Activated T-cell treated with anti-CD3 and anti-CD28 coated beads, Interleukin-2, amount 50 U/mL, for 1 hour (primary cell): Measurements from ENCODE around the gene PSMB9.
A peak's percentile ranks its signal among the peaks of the same experiment; 100 is the strongest.
"Not testable (repeated sequence)": the region's sequence is repeated elsewhere in the genome, so short reads cannot be mapped to it uniquely, and the experiment has no call there.

Experiments used
- DNase-seq: peaks from one replicate; pipeline ENCODE4 v3.0.0-alpha.2; 2020

The PSMB9 gene

DNA sequence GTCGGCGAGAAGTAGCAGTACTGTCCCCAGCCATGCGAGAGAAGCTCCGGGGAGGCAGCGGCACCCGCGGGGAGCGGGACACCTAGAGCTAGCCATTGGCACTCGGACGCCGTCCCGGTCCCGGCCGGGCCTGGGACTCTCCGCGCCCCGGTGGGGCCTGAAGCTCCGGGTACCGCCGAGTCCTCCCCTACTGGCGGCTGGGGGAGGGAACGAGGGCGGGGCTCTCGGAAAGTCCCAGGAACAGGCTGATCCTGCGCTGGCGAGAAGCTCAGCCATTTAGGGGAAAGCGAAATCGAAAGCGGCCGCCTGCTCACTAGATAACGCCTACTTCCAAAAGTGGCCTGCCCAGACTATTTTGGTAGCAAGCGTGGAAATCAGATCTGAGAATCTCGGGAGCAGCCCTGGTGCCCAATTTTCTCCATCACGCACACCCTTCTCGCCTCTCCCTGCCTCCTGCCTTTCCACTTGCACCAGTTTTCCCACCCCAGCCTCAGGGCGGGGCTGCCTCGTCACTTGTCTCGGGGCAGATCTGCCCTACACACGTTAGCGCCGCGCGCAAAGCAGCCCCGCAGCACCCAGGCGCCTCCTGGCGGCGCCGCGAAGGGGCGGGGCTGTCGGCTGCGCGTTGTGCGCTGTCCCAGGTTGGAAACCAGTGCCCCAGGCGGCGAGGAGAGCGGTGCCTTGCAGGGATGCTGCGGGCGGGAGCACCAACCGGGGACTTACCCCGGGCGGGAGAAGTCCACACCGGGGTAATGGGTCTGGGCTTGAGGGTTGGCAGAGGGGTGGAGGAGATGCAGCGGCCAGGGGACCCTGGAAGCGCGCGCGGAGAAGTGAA lies at the start of gene PSMB9, which contains the start of gene TAP1:
PSMB9 (plus strand) TSS at position 652 of the 835 bp plus-strand sequence; CDS start at position 690, 38 bp downstream.
TAP1 (minus strand) TSS at position 164 of the 835 bp plus-strand sequence; CDS start at position 96, 68 bp downstream.
- DNase-seq, result peak; percentile 94

DNA sequence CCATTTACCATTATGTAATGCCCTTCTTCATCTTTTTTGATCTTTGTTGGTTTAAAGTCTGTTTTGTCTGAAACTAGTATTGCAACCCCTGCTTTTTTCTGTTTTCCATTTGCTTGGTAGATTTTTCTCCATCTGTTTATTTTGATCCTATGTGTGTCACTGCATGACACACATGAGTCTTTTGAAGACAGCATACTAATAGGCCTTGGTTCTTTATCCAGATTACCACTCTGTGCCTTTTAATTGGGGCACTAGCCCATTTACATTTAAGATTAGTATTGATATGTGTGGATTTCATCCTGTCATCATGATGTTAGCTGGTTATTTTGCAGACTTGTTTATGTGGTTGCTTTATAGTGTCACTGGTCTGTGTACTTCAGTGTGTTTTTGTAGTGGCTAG lies 48.6 kb upstream of the PSMB9 start:
- not testable (repeated sequence) for DNase-seq

DNA sequence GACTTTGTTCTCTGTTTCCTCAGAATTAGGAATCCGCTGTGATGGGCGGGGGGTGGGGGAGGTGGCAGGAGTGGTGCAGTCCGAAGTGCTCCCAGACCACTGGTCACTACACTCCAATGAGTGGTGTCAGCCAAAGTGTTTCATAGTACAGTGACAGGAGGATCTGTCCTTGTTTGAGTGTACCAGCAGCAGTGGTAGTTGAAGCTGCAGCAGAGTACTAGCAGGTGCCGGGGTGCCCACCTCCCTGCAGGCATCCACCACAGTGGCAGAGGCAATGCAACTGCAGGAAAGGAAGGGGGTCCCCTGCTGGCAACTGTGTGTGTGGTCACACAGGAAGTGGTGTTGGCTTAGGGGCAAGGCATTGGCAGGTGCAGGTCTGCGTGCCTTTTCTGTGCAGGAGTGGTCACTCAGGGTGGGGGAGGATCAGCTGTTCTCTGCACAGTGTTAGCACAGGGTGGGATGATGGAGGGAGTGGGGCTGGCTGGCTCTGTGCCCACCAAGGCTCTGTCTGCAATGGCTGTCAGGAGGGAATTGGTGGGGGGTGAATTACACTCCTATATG lies 46.9 kb upstream of the PSMB9 start:
- DNase-seq, result no peak

DNA sequence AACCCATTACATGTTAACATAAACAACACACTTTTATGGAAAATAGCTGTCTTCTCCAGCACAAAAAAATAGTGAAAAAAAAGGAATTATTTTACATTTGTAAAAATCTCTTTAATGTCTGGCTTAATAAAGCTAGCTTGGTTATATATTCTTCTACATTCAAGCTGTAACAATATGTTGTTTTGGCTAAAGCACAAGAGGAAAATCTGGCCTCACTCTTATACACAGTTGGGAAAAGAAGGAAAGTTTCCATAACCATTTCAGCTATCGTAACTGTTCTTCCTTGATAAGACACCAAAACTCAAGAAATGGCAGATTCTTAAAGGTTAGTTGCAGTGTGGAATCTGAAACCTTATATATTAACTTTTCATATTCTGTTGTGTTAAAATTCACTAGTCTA lies 44.8 kb upstream of the PSMB9 start:
- no peak for DNase-seq

DNA sequence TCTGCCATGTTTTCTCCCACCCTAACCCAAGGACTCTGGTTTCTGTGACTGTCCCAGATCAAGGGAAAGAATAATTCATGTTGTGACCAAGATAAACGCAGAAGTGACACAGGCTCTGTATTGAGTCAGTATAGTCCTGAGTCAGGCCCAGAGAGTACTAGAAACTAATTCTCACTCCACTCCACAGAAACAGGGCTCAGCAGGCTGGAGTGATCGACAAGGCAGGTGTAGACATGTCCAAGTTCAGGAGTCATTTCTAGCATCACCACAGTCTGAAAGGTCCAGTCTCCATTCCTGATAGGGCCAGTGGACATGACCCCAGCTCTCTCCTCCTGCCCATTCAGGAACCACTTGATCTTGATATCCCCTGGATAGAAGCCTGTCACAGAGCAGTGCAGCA lies 39.8 kb upstream of the PSMB9 start:
- no peak for DNase-seq

DNA sequence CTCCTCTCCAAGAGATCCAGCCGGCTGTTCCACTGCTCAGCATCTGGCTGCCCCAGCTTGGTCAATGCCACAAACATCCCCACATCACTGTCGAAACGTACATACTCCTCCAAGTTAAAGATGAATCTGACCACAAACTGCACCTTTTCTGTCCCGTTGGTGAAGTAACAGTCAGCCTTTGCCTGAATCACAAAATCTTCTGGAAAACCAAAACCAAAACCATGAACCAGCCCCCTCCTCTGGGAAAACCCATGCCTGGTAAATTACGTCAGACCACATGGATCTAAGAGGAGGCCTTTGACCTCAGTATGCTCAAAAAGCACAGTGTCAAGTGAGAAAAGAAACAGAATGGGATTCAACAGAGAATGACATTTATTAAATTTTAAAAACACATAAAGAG lies 38.9 kb upstream of the PSMB9 start:
- DNase-seq, result no peak

DNA sequence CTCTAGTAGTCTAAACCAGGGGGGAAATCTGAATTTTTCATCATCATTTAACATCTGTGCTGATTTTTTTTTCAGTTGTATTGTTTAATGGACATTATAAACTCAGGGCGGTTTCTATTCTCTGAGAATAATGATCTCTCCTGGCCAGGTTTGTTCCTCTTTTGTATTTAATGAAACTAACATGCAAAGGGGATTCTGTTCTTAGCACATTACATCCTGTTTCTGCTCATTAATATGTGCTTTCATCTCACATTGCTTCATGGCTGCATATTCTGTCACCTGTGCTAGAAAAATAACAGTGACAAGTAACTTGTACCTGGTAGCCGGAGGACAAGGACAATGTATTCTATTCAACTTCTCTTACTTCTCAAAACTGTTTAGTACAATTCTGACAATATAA lies 38.0 kb upstream of the PSMB9 start:
- no peak for DNase-seq

DNA sequence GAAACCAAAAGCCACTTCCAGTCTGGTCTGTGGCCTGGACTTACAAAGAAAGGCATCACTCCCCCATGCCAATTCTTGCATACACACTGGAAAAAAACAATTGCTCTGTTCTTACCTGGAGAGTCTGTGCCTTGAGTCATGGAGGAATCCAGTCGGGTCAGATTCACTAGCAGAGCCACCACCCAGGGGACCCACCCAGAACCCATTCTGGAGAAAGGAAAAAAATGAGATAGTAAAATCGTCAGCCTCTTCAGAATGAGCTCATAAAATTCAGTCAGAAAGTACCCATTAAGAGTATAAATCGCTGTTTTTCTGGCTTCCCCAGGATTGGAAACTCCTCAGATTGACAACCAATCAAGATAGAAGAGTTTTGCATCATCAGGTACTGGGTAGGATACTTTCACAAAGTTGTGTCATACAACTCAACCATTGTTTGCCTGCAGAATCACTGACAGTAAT lies 37.2 kb upstream of the PSMB9 start, which contains the start of gene HLA-DOB:
HLA-DOB (minus strand) TSS at position 257 of the 459 bp plus-strand sequence; CDS start at position 206, 51 bp downstream.
- DNase-seq, result no peak

DNA sequence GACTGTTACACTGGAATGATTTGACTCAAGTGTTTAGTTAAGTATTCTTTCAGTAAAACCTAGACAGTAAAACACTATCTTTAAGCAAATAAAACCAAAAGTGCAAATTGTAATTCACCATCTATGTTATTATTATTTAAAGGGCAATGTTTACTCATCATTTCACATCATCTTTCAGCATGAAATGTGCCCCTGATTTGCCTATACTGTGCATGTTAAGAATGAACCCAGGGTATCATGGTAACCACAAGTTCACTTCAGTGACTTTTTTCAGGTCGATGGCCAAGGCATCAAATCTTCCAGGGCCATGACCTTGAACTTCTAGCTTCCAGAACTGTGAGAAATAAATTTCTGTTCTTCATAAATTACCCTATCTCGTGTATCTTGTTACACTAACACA lies 35.1 kb upstream of the PSMB9 start:
- DNase-seq, result no peak

DNA sequence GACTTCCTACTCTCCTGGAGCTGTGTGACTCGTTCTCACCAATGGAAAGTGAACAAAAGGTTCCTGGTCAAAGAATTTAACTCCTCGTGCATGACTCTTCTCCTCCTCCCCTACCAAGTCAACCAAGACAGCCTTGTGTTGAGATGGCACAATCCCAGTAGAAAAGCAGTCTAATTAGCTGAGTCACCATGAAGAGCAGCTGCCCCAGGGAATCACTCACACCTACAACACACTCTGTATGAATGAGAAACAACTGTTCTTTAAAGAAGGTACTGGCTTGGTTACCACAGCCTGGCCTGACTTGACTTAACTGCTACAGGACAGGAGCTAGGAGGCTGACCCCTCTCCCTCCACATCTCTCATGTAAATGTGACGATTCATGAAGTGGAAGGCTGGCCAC lies 34.3 kb upstream of the PSMB9 start:
- DNase-seq, result no peak

DNA sequence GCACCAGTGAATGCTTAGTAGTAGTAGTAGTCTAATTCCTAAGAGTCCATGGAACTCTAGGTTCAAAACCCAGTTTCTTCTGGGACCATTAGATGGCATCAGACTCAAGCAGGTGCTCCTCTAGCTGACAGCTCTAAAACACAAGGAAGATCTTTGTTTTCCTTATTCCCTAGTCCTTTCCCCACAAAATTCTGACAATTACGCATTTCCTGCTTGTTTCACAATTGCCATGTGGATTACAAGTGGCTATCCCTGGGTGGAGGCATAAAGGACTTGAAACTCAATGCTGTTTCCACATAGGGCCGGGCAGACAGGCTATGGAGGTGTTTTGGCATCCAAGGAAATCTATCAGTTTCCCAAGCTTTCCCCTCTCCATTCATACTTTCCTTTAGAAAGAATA lies 28.0 kb upstream of the PSMB9 start:
- DNase-seq, result no peak

DNA sequence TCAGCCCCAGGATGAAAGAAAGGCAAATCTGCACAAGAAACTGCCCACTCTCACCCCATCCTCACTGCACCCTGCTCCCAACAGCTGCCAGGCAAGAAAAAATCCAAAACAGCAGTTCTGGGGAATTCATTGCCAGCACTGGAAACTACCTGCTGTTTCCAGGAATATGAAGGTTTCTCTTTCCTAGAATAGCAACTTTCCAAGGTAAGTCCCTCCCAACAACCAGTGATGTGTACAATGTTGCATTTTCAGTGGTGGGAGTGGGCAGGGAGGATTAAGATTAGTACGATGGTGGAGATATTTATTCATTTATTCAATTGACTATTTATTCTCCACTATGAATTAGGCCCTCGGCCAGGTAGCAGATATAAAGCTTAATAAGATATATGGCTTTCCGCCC lies 27.0 kb upstream of the PSMB9 start:
- no peak for DNase-seq

DNA sequence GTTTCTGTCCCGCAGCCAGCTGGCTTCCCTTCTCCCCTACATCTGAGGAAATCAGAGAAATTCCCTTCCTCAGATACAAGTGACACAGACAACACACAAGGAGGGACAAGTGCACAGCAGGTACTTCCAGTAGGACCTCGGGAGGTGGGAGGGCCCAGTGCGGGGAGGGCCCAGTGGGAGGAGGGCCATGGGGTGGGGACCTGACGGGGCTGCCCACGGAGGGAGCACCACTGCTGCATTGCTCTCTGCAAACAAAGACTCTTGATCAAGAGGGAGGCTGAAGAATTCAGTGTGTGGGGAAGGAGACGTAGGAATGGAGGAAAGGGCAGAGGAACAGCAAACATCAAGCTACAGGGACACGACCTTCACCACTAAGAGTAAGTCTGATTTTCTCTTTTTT lies 24.5 kb upstream of the PSMB9 start:
- DNase-seq, result no peak

DNA sequence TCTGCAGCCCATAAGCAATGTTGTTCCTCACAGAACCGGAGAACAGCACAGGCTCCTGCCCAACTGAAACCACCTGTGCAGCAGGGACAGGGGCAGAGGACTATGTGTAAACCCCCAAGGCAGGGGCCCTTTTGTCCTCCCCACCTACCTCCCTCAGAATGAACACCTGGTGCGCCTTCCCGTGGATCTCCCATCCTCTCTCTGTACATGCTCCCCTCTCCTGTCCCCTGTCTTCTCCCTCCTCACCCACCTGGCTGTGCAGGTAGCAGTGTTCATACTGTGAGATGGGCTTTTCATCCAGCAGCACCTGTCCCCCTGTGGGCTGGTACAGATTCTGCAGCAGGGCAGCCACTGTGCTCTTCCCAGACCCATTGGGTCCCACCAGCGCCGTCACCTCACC lies 24.0 kb upstream of the PSMB9 start:
- no peak for DNase-seq

DNA sequence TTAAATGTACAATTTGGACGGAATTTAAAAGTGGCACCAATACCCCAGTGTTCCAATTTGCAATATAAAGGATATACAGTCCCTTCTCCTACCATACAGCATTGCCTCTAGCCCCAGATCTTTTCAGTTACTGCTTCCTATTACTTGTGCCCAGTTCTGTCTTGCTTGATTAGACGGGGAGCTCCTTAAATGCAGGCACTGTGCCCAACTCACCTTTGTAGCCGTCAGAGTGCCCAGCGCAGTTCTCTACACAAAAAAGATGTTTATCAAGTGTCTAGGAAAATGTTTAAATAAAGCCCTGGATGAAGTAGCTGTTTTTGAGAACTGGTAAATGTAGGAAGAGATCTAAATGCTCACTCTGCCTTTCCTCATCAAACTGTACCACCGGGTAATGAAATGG lies 23.1 kb upstream of the PSMB9 start:
- no peak for DNase-seq

DNA sequence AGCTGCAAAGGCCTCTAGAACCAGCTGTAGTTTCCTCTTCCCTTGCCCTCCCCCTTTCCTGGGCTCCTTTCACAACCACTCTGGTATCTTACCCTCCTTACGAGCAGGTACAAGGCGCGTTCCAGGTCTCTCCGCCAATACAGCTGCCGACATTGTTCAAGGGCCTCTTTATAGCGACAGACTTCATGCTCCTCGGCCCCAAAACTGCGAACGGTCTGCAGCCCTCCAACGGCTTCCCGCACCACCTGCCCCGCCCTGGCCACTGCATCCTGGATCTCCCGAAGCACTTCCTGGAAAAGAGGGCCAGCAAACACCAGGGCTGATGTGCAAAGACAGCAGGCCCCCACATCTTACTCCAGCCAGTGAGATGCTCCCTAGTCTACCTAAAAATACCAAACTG lies 21.5 kb upstream of the PSMB9 start:
- no peak for DNase-seq

DNA sequence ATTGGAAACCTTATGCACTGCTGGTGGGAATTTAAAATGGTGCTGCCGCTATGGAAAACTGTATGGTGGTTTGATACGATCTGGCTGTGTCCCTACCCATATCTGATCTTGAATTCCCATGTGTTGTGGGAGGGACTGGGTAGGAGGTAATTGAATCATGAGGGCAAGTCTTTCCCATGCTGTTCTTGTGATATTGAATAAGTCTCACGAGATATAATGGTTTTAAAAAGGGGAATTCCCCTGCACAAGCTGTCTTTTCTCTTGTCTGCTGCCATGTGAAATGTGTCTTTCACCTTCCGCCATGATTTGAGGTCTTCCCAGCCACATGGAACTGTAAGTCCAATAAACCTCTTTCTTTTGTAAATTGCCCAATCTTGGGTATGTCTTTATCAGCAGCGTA lies 20.3 kb upstream of the PSMB9 start:
- DNase-seq, result no peak

DNA sequence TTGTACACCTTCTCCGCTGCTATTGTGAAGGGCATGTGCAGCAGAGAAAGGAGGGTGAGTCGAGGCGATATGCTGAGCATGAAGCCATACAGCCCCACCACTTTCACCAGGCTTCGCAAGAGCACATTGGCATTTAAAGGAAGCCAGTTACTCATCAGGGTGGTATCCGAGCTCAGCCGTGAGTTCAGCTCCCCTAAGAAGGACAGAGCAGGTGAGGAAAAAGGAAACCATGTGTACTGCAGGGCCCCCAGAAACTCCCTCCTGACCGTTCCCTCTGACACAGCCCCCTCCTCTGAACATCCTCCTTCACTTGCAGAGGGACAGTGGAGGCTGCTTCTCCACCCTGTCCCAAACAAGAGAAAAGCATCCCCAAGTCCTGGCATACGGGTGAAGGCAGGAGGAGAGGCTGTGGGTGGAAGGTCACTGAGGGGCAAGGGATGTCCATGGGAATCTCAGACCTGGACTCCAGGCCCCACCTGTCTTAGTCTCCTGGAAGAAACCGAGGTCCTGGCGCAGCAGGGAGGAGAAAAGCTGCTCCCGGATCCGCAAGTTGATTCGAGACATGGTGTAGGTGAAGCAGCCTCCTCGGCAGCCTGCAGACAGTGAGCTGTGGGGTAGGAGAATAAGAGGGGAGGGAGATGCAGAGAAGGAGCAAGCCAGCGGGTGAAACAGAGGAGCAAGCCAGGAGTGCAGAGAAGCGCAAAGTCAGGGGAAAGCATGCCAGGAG lies 18.7 kb upstream of the PSMB9 start:
- no peak for DNase-seq

DNA sequence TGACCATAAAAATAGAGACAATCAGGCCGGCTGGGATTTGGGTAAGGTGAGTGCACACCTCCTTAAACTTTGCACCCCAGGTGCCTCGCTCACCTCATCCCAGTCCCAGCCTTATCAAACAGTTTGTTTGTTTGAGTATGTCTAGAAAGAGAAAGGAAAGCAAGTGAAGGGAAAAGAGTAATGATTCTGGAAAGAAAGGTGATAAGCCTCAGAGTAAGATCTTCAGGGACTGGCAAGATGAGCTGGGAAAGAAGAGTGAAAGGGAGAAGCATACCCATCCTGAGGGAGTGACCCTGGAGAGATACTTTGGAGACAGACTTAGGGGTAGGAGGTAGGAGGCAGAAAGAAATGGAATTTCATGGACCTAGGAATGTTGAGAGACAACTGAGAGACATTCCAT lies 17.1 kb upstream of the PSMB9 start:
- no peak for DNase-seq

DNA sequence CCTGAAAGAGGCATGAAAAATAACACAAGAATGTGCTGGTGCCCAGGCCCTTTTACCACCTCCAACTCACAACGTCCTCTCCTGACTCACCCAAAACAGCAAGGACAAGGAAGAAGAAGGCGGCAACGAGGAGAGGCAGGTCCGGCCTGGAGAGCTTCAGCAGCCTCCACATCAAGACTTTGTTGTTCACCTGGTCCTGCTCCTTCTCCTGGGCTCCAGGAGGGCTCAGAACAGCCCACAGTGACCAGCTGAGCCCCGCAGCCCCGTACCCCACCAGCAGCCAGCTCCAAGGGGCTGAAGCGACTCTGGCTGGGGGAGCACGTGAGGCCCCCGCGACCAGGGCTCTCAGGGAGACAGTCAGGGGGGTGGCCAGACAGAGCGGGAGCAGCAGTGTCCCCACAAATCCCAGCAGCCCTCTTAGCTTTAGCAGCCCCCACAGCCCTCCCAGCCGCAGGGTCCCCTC lies 16.3 kb upstream of the PSMB9 start:
- DNase-seq, result no peak

DNA sequence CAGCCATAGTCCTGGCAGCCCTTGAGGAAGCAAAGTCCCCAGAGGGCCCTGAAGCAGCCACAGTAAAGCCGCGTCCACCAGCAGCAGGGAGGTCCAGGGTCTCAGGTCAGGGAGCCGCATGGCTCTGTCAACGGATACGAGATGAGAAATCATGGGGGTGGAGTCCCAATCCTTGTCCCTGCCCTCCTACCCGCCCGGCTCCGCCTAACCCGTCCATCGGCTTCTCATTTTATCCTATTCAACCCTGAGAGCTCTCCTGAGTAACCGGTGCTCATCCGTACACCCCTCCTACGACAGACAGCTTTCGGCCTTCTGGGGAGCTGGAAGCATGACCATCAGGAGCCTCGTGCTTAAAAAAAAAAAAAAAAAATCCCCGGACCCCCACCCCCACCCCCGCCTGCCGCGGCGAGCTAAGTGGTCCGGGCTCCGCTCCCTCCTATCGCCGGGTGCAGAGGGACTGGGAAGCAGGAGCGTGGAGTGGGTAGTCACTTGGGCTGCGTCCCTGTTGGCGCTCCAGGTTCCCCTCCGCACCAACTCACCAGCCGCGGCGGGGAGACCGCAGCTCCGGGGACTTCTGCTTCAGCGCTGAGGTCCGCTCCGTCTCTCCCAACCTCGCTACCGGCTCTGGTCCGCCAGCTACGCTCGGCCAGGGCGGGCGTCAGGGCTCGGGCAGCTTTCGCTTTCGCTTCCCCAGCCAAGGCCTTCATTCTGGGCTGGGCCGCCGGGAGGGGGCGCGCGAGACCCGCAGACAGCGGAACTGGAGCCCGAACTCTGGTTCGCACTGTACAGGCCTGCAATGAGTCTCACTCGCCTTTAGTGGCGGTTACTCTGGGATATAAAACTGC lies 15.7 kb upstream of the PSMB9 start, which contains the start of gene TAP2:
TAP2 (minus strand) TSS at position 626 of the 845 bp plus-strand sequence; CDS start at position 120, 506 bp downstream.
- peak; percentile 99 for DNase-seq

DNA sequence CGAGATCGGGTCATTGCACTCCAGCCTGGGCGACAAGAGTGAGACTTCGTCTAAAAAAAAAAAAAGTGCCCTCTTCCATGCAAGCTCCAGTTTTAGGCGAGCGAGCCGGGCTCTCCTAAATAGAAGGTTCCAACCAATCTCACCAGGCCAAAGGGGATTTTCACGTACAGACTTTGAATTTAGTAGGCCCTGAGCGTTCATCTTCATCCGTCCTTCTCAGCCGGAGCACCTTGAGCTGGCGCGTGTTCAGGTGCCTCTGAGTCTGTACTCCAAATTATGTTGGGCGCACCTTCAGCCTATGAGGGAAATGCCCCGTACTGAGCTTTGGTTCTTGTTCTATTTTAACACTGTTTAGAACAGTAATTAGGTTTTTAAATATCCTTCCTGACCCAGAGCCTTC lies 14.6 kb upstream of the PSMB9 start:
- no peak for DNase-seq
